A673 (cell line): ENCODE measurements around the gene SLC22A13.

Experiments
- CTCF ChIP-seq: fragments of 300-800, 200-600 bp; sonication (generic); conservative IDR thresholded peaks from 2 replicates; pipeline ENCODE4 v1.5.1; 2017; ENCODE audit warnings: low read depth, mild to moderate bottlenecking, antibody characterized with exemption, low read length, moderate library complexity, mixed read lengths
- EZH2 ChIP-seq: fragments of 200-600 bp; sonication (generic); IDR thresholded peaks from 2 replicates; pipeline ENCODE4 v1.6.1; 2017; ENCODE audit warnings: borderline replicate concordance, low read depth, mild to moderate bottlenecking, mixed read lengths, antibody characterized with exemption, low read length; ENCODE audit not compliant: poor library complexity, severe bottlenecking

- TF ChIP-seq CTCF (no peak), EZH2 (no peak)
Observed at GRCh38 chr3:38226273-38226672, 39.3 kb upstream of the SLC22A13 start.
